ENCODE data around the gene APOB.

GRCh38 chr2:20965221-20965620, 78.7 kb downstream of the APOB start:
- no peak for TF ChIP-seq POLR2A (IDR thresholded peaks at IDR 0.05)
- TF ChIP-seq, protein P1, sequence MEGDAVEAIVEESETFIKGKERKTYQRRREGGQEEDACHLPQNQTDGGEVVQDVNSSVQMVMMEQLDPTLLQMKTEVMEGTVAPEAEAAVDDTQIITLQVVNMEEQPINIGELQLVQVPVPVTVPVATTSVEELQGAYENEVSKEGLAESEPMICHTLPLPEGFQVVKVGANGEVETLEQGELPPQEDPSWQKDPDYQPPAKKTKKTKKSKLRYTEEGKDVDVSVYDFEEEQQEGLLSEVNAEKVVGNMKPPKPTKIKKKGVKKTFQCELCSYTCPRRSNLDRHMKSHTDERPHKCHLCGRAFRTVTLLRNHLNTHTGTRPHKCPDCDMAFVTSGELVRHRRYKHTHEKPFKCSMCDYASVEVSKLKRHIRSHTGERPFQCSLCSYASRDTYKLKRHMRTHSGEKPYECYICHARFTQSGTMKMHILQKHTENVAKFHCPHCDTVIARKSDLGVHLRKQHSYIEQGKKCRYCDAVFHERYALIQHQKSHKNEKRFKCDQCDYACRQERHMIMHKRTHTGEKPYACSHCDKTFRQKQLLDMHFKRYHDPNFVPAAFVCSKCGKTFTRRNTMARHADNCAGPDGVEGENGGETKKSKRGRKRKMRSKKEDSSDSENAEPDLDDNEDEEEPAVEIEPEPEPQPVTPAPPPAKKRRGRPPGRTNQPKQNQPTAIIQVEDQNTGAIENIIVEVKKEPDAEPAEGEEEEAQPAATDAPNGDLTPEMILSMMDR (IDR thresholded peaks at IDR 0.05), result no peak

Measured in Peyer's patch (tissue), 4 donors.